ENCODE data around the gene ARHGAP35.

The ARHGAP35 gene

GRCh38 chr19:46906221-46906620, 45.4 kb downstream of the ARHGAP35 start:
- DNase-seq = no peak

GRCh38 chr19:46907880-46908279, 47.1 kb downstream of the ARHGAP35 start:
- no peak for DNase-seq

GRCh38 chr19:46909356-46909755, 48.6 kb downstream of the ARHGAP35 start:
- no peak for DNase-seq

Measured in NCI-H1694 treated with DMSO at 0.1 percent for 48 hours (cell line).